Neuronal stem cell (in vitro differentiated cells): ENCODE data around the gene CCDC88A.
"Not testable (repeated sequence)": the region's sequence is repeated elsewhere in the genome, so short reads cannot be mapped to it uniquely, and the experiment has no call there.

Experiments
- DNase-seq: peaks from one replicate; pipeline ENCODE4 v3.0.0-alpha.2; 2013; ENCODE audit warnings: low spot score
- H2AFZ ChIP-seq: one replicate; pipeline ENCODE4 v1.6.1; 2013; ENCODE audit warnings: mild to moderate bottlenecking, low read length, inconsistent platforms
- H2AK5ac ChIP-seq: 2 replicates; pipeline ENCODE4 v1.6.1; 2013; ENCODE audit warnings: low read depth, mild to moderate bottlenecking, inconsistent platforms, low read length, moderate library complexity, mixed read lengths
- H2BK120ac ChIP-seq: 2 replicates; pipeline ENCODE4 v1.6.1; 2013; ENCODE audit warnings: low read depth, mild to moderate bottlenecking, inconsistent platforms, low read length, moderate library complexity, mixed read lengths
- H2BK12ac ChIP-seq: one replicate; pipeline ENCODE4 v1.6.1; 2013; ENCODE audit warnings: low read length, inconsistent platforms
- H2BK15ac ChIP-seq: 2 replicates; pipeline ENCODE4 v1.6.1; 2013; ENCODE audit warnings: mild to moderate bottlenecking, low read length, inconsistent platforms, mixed read lengths
- H2BK5ac ChIP-seq: one replicate; pipeline ENCODE4 v1.6.1; 2013; ENCODE audit warnings: inconsistent platforms, mild to moderate bottlenecking, low read length, moderate library complexity
- H3K14ac ChIP-seq: one replicate; pipeline ENCODE4 v1.6.1; 2013; ENCODE audit warnings: low read length, inconsistent platforms
- H3K18ac ChIP-seq: 2 replicates; pipeline ENCODE4 v1.6.1; 2013; ENCODE audit warnings: low read length, inconsistent platforms
- H3K23ac ChIP-seq: 2 replicates; pipeline ENCODE4 v1.6.1; 2013; ENCODE audit warnings: low read depth, mild to moderate bottlenecking, mixed read lengths, low read length, inconsistent platforms; ENCODE audit not compliant: poor library complexity
- H3K27ac ChIP-seq: replicated peaks from 3 replicates; pipeline ENCODE4 v1.5.1; 2013; ENCODE audit warnings: low read length, inconsistent platforms
- H3K27me3 ChIP-seq, 3 experiments: 2 replicates each; pipeline ENCODE4 v1.6.1; 2013; ENCODE audit warnings: low read length in 3 of 3, mild to moderate bottlenecking in 2 of 3, inconsistent platforms in 1 of 3, low read depth in 1 of 3, mixed read lengths in 1 of 3, moderate library complexity in 1 of 3; ENCODE audit not compliant: control insufficient read depth in 3 of 3, insufficient read depth in 3 of 3
- H3K36me3 ChIP-seq, 2 donors: replicated peaks in 1 of 2; 2 replicates each; pipeline ENCODE4 v1.6.1; 2013; ENCODE audit warnings: low read length in 2 of 2; ENCODE audit not compliant: control insufficient read depth in 2 of 2, insufficient read depth in 2 of 2
- H3K4ac ChIP-seq: 2 replicates; pipeline ENCODE4 v1.6.1; 2013; ENCODE audit warnings: inconsistent platforms, mild to moderate bottlenecking, low read length, moderate library complexity
- H3K4me1 ChIP-seq, 2 donors: 1 replicate in 1 of 2; 2 replicates in 1 of 2; pipeline ENCODE4 v1.6.1; 2013; ENCODE audit warnings: low read length in 2 of 2, low read depth in 1 of 2; ENCODE audit not compliant: control insufficient read depth in 2 of 2, insufficient read depth in 1 of 2
- H3K4me2 ChIP-seq: one replicate; pipeline ENCODE4 v1.6.1; 2013; ENCODE audit warnings: mild to moderate bottlenecking, low read length, inconsistent platforms; ENCODE audit not compliant: insufficient read depth, poor library complexity, severe bottlenecking
- H3K4me3 ChIP-seq, 2 donors: 2 replicates each; pipeline ENCODE4 v1.5.1; 2013; ENCODE audit warnings: low read length in 2 of 2, mild to moderate bottlenecking in 2 of 2, inconsistent platforms in 1 of 2, moderate library complexity in 1 of 2
- H3K79me1 ChIP-seq: one replicate; pipeline ENCODE4 v1.6.1; 2013; ENCODE audit warnings: low read depth, mild to moderate bottlenecking, inconsistent platforms, low read length, moderate library complexity
- H3K9ac ChIP-seq: one replicate; pipeline ENCODE4 v1.6.1; 2013; ENCODE audit warnings: mild to moderate bottlenecking, low read depth, low read length, inconsistent platforms; ENCODE audit not compliant: poor library complexity
- H3K9me3 ChIP-seq, 2 donors: replicated peaks in 1 of 2; 2 replicates each; pipeline versions ENCODE3 to v1.6.1; 2013; ENCODE audit warnings: low read length in 2 of 2, mild to moderate bottlenecking in 2 of 2, inconsistent platforms in 1 of 2, low read depth in 1 of 2, mixed read lengths in 1 of 2, moderate library complexity in 1 of 2; ENCODE audit not compliant: control insufficient read depth in 2 of 2, insufficient read depth in 1 of 2
- H4K8ac ChIP-seq: one replicate; pipeline ENCODE4 v1.6.1; 2013; ENCODE audit warnings: low read depth, mild to moderate bottlenecking, inconsistent platforms, low read length, moderate library complexity
- H4K91ac ChIP-seq: one replicate; pipeline ENCODE4 v1.6.1; 2013; ENCODE audit warnings: low read length, low read depth, mild to moderate bottlenecking, inconsistent platforms; ENCODE audit not compliant: poor library complexity
- WGBS, 2 donors: extraction: QIAGEN DNeasy Blood & Tissue Kit; methylation state at CpG; one replicate each; pipeline ENCODE4 v1.1.7; 2013; ENCODE audit warnings: missing lambda C conversion rate in 2 of 2, mixed read lengths in 1 of 2; ENCODE audit not compliant: insufficient read length in 2 of 2, insufficient replicate concordance in 1 of 2; ENCODE audit errors: extremely low coverage in 2 of 2; 5-methylcytosine and 5-hydroxymethylcytosine counted together

The CCDC88A gene

DNA sequence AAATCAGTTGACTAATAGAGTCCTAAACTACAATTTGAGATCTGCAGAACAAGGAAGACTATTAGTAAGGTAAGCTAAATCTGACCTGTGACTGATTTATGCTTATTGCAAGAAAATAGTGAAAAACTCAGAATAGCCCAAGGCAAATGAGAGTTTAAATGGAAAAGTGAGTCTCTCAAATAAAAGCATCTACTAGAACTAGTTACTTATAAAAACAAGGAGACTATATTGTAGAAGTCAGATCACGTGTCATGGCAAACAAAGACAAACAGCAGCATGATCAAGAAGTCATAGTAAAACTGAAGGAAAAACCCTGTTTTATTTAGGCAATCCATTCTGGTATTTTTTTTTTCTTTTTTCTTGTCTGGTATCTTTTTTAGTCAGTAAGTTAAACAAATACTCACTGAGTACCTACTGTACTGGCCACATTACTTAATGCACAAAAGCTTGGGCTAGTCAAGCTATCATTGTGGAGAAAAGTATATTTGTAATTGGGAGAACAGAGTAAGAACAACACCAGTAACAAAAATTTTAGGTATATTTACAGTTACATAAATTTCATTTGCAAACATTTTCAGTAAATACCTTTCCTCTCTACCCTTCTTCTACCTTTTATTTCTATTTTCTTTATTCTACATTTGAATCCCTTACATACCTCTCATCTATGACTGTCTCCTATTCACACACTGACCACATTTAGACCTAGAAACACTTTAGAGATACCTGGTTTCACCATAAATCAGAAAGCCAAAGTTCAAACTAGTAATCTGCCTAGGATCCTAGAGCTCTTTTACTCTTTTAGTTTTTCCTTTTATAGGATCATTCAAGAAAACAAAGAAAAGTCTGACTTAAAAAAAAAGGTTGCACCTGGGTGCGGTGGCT, 23.7 kb downstream of the CCDC88A start:
- Histone ChIP-seq H2AK5ac (no peak overlapping the region), H3K4ac (no peak overlapping the region), H3K23ac (no peak overlapping the region), H3K79me1 (no peaks in the 10 kb centered on the region), H3K27ac (no peak overlapping the region), H3K9me3 (no peaks in the 10 kb centered on the region), H3K4me1 (no peaks in the 10 kb centered on the region), H2BK15ac (no peak overlapping the region), H4K91ac (no peak overlapping the region), H3K36me3 (peaks cover 0 to 2% of the 10 kb centered on the region in 2 donors), H3K14ac (no peak overlapping the region), H3K4me3 (no peak overlapping the region), H2BK120ac (no peak overlapping the region), H2AFZ (no peak overlapping the region), H3K9ac (no peak overlapping the region), H3K4me2 (no peak overlapping the region), H3K27me3 (no peaks in the 10 kb centered on the region), H4K8ac (no peak overlapping the region), H2BK12ac (no peak overlapping the region), H2BK5ac (no peak overlapping the region), H3K18ac (no peak overlapping the region)
- no peak for DNase-seq
- no CpG with 5 or more reads among the region's 2 CpGs for WGBS, 2 donors

DNA sequence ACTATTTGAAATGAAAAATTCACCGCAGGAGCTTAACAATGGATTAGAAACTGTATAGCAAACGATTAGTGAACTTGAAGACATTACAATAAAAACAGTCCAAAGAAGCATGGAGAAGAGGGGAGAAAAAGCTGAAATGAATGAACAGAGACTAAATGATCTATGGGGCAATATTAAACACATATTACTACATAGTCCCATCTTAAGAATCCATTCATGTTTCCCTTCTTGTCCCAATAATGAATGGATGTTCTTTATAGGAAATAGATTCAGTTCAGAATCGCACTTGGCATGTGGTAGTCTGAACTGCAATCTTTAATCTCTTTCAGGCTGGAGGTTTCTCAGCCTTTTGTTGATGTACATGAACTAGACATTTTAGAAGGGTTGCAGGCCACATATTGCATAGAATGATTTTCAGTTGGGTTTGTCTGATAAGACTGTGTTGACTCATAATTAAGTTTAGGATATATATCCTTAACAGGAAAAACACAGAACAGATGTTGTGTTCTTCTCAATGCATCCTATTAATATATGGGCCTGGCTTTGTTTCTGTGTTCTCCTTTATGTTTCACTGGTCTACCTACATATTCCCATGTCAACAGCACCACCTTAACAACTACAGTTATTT, 27.9 kb downstream of the CCDC88A start:
- Histone ChIP-seq H3K14ac (no peak overlapping the region), H4K91ac (no peak overlapping the region), H2AK5ac (no peak overlapping the region), H2BK12ac (no peak overlapping the region), H3K4ac (no peak overlapping the region), H3K27me3 (no peaks in the 10 kb centered on the region), H3K36me3 (no peaks in the 10 kb centered on the region), H3K79me1 (no peaks in the 10 kb centered on the region), H2BK120ac (no peak overlapping the region), H2AFZ (no peak overlapping the region), H2BK15ac (no peak overlapping the region), H3K4me2 (no peak overlapping the region), H4K8ac (no peak overlapping the region), H3K4me1 (no peaks in the 10 kb centered on the region), H3K18ac (no peak overlapping the region), H3K9me3 (no peaks in the 10 kb centered on the region), H3K23ac (no peak overlapping the region), H3K27ac (no peak overlapping the region), H3K9ac (no peak overlapping the region), H3K4me3 (no peak overlapping the region), H2BK5ac (no peak overlapping the region)
- DNase-seq: no peak
- WGBS, 2 donors: no CpG with 5 or more reads among the region's 3 CpGs

DNA sequence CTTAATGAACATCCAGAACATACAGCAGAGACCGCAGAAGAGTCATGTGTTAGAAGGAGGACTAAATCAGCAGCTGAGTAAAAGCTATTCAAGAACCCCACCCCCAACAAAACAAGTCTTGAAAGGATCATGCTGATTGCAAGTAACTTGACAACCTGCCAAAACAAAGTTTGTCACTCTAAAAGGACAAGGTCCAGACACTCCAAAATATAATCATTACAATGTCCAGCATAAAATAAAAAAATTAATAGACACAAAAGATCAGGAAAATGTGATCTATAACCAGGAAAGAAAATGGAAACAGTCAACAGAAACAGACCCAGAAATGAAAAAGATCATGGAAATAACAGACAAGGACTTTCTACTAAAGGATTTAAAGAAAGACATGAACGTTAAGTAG, 28.5 kb downstream of the CCDC88A start:
- Histone ChIP-seq H3K4me1 (no peaks in the 10 kb centered on the region), H2BK5ac (no peak overlapping the region), H3K4ac (no peak overlapping the region), H2AK5ac (no peak overlapping the region), H3K14ac (no peak overlapping the region), H3K36me3 (peaks cover 0 to 2% of the 10 kb centered on the region in 2 donors), H3K79me1 (no peaks in the 10 kb centered on the region), H3K4me2 (no peak overlapping the region), H3K9me3 (no peaks in the 10 kb centered on the region), H2BK15ac (no peak overlapping the region), H3K18ac (no peak overlapping the region), H3K23ac (no peak overlapping the region), H3K27ac (no peak overlapping the region), H2AFZ (no peak overlapping the region), H3K9ac (no peak overlapping the region), H3K27me3 (no peaks in the 10 kb centered on the region), H4K91ac (no peak overlapping the region), H2BK120ac (no peak overlapping the region), H3K4me3 (no peak overlapping the region), H2BK12ac (no peak overlapping the region), H4K8ac (no peak overlapping the region)
- no peak for DNase-seq
- no CpG with 5 or more reads among the region's 2 CpGs for WGBS, 2 donors

DNA sequence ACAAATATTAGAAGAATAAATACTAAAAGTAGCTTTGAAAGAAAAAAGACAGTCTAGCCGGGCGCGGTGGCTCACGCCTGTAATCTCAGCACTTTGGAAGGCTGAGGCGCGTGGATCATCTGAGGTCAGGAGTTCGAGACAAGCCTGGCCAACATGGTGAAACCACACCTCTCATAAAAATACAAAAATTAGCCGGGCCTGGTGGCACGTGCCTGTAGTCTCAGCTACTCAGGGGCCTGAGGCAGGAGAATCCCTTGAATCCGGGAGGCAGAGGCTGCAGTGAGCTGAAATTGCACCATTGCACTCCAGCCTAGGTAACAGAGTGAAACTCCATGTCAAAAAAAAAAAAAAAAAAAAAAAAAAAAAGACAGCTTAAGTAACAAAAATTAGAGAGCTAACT, 34.1 kb downstream of the CCDC88A start:
- not testable (repeated sequence) for H3K4me2 ChIP-seq, H3K9ac ChIP-seq, H3K79me1 ChIP-seq, H3K23ac ChIP-seq, H4K8ac ChIP-seq, H2AFZ ChIP-seq, H3K9me3 ChIP-seq, H3K27me3 ChIP-seq, H2BK12ac ChIP-seq, H3K4ac ChIP-seq, H3K18ac ChIP-seq, DNase-seq, H3K4me3 ChIP-seq, H3K4me1 ChIP-seq, H2AK5ac ChIP-seq, H3K27ac ChIP-seq, H2BK5ac ChIP-seq, H2BK120ac ChIP-seq, H4K91ac ChIP-seq, H3K14ac ChIP-seq, H2BK15ac ChIP-seq
- H3K36me3 ChIP-seq: peaks cover 3 to 12% of the 10 kb centered on the region in 2 donors
- no CpG with 5 or more reads among the region's 10 CpGs for WGBS, 2 donors
